GM21723 (cell line): ENCODE results near the gene TRIM71.
"Not testable (repeated sequence)": the region's sequence is repeated elsewhere in the genome, so short reads cannot be mapped to it uniquely, and the experiment has no call there.

ENCODE experiments used
- ATAC-seq: cut with Tn5 transposase; IDR thresholded peaks from one replicate; pipeline ENCODE4 v1.9.1; 2021; ENCODE audit warnings: mild to moderate bottlenecking, moderate library complexity; ENCODE audit not compliant: unreplicated experiment

The TRIM71 gene

GRCh38 chr3:32842531-32842931 is 24.7 kb downstream of the TRIM71 start:
- no peak for ATAC-seq

- ATAC-seq, result no peak
These were observed 25.2 kb downstream of the TRIM71 start for GRCh38 chr3:32842987-32843386.

- no peak for ATAC-seq
These were observed 25.9 kb downstream of the TRIM71 start for GRCh38 chr3:32843510-32844321.

- no peak for ATAC-seq
These were observed 26.5 kb downstream of the TRIM71 start for GRCh38 chr3:32844322-32844654.

- no peak for ATAC-seq
These were observed 27.1 kb downstream of the TRIM71 start for GRCh38 chr3:32844914-32845313.

- not testable (repeated sequence) for ATAC-seq
These were observed 27.7 kb downstream of the TRIM71 start for GRCh38 chr3:32845546-32845945.

- not testable (repeated sequence) for ATAC-seq
These were observed 29.2 kb downstream of the TRIM71 start for GRCh38 chr3:32847045-32847444.

- ATAC-seq, result no peak
These were observed 29.7 kb downstream of the TRIM71 start for GRCh38 chr3:32847528-32847927.

GRCh38 chr3:32848215-32848614 is 30.4 kb downstream of the TRIM71 start:
- ATAC-seq, result no peak

GRCh38 chr3:32849046-32849445 is 31.2 kb downstream of the TRIM71 start:
- no peak for ATAC-seq

GRCh38 chr3:32850226-32850625 is 32.4 kb downstream of the TRIM71 start:
- no peak for ATAC-seq

- ATAC-seq, result no peak
These were observed 32.8 kb downstream of the TRIM71 start for GRCh38 chr3:32850636-32851035.

GRCh38 chr3:32852146-32852545 is 34.3 kb downstream of the TRIM71 start:
- no peak for ATAC-seq

GRCh38 chr3:32855350-32855953 is 37.7 kb downstream of the TRIM71 start:
- no peak for ATAC-seq

- ATAC-seq, result no peak
These were observed 38.6 kb downstream of the TRIM71 start for GRCh38 chr3:32856355-32856889.

- ATAC-seq, result no peak
These were observed 39.2 kb downstream of the TRIM71 start for GRCh38 chr3:32856901-32857507.

GRCh38 chr3:32857921-32858320 is 40.1 kb downstream of the TRIM71 start:
- no peak for ATAC-seq

GRCh38 chr3:32859604-32860237 is 41.9 kb downstream of the TRIM71 start:
- no peak for ATAC-seq

- no peak for ATAC-seq
These were observed 42.7 kb downstream of the TRIM71 start for GRCh38 chr3:32860499-32860898.

- no peak for ATAC-seq
These were observed 43.9 kb downstream of the TRIM71 start for GRCh38 chr3:32861681-32862080.

GRCh38 chr3:32862247-32862935 is 44.6 kb downstream of the TRIM71 start:
- ATAC-seq, result no peak
